Measurements from ENCODE around the gene SLC12A6. TPM values are rescaled to one million over a fixed set of nuclear protein-coding genes. Genes with fewer than 3 reads are reported as not detected.

SLC12A6 gene
- total and polyA plus RNA-seq, 8 donors, result 25.3 to 47.4 (median 29.7) TPM

- H3K36me3 ChIP-seq, result no peaks in the 10 kb centered on the region
- ATAC-seq, result no peak
- H3K4me1 ChIP-seq, result no peaks in the 10 kb centered on the region
- intact Hi-C loops (cut with DNase I), result no loop called here
- no peak for TF ChIP-seq CTCF (IDR thresholded peaks at IDR 0.05)
- no peak for DNase-seq
- no peaks in the 10 kb centered on the region for H3K27me3 ChIP-seq
- H3K4me3 ChIP-seq, result no peak overlapping the region
- H3K9me3 ChIP-seq, result no peaks in the 10 kb centered on the region
- H3K27ac ChIP-seq, result no peak overlapping the region
Observed at GRCh38 chr15:34304613-34305012, 33.0 kb downstream of the SLC12A6 start.

- H3K36me3 ChIP-seq, result no peaks in the 10 kb centered on the region
- TF ChIP-seq CTCF (IDR thresholded peaks at IDR 0.05), result no peak
- no peak overlapping the region for H3K4me3 ChIP-seq
- no peak overlapping the region for H3K27ac ChIP-seq
- ATAC-seq, result no peak
- no peak for DNase-seq
- H3K4me1 ChIP-seq, result peaks cover 0 to 9% of the 10 kb centered on the region in 2 donors
- intact Hi-C loops (cut with DNase I), result no loop called here
- no peaks in the 10 kb centered on the region for H3K9me3 ChIP-seq
- H3K27me3 ChIP-seq, result no peaks in the 10 kb centered on the region
Observed at GRCh38 chr15:34301058-34301457, 36.5 kb downstream of the SLC12A6 start.

- H3K27ac ChIP-seq, result no peak overlapping the region
- no peak for TF ChIP-seq CTCF (IDR thresholded peaks at IDR 0.05)
- ATAC-seq, result no peak
Observed at GRCh38 chr15:34297059-34297458, 40.5 kb downstream of the SLC12A6 start.

GRCh38 chr15:34292621-34293020 is 45.0 kb downstream of the SLC12A6 start:
- H3K4me1 ChIP-seq, result peaks cover 0 to 9% of the 10 kb centered on the region in 2 donors
- intact Hi-C loops (cut with DNase I), result no loop called here
- H3K36me3 ChIP-seq, result peaks cover 0 to 15% of the 10 kb centered on the region in 2 donors
- no peaks in the 10 kb centered on the region for H3K27me3 ChIP-seq
- TF ChIP-seq CTCF (IDR thresholded peaks at IDR 0.05), result no peak
- H3K27ac ChIP-seq, result no peak overlapping the region
- DNase-seq, result no peak
- ATAC-seq, result no peak
- H3K4me3 ChIP-seq, result no peak overlapping the region
- H3K9me3 ChIP-seq, result no peaks in the 10 kb centered on the region

More at GRCh38 chr15:34297059-34297458, 40.5 kb downstream of the SLC12A6 start:
- Histone ChIP-seq H3K4me1 (peaks cover 0 to 9% of the 10 kb centered on the region in 2 donors), H3K36me3 (peaks cover 0 to 12% of the 10 kb centered on the region in 2 donors), H3K4me3 (no peak overlapping the region), H3K27me3 (no peaks in the 10 kb centered on the region), H3K9me3 (no peaks in the 10 kb centered on the region)
- DNase-seq, result no peak
- intact Hi-C loops (cut with DNase I), result no loop called here

- no peak for DNase-seq
- intact Hi-C loops (cut with DNase I), result no loop called here
- ATAC-seq, result no peak
- Histone ChIP-seq H3K4me1 (no peaks in the 10 kb centered on the region), H3K27me3 (no peaks in the 10 kb centered on the region), H3K36me3 (no peaks in the 10 kb centered on the region), H3K27ac (no peak overlapping the region), H3K9me3 (no peaks in the 10 kb centered on the region), H3K4me3 (no peak overlapping the region)
- no peak for TF ChIP-seq CTCF (IDR thresholded peaks at IDR 0.05)
Observed at GRCh38 chr15:34284937-34285336, 52.6 kb downstream of the SLC12A6 start.

Data from left lung (tissue), 10 donors.